ENCODE results near the gene PPM1D. TPM values are rescaled to one million over a fixed set of nuclear protein-coding genes. Genes with fewer than 3 reads are reported as not detected.
A peak's percentile ranks its signal among the peaks of the same experiment; 100 is the strongest.

Gene PPM1D
- polyA plus RNA-seq, 1 of the 3 experiments (the other 2 are of a cell fraction): 8.8 TPM

DNA sequence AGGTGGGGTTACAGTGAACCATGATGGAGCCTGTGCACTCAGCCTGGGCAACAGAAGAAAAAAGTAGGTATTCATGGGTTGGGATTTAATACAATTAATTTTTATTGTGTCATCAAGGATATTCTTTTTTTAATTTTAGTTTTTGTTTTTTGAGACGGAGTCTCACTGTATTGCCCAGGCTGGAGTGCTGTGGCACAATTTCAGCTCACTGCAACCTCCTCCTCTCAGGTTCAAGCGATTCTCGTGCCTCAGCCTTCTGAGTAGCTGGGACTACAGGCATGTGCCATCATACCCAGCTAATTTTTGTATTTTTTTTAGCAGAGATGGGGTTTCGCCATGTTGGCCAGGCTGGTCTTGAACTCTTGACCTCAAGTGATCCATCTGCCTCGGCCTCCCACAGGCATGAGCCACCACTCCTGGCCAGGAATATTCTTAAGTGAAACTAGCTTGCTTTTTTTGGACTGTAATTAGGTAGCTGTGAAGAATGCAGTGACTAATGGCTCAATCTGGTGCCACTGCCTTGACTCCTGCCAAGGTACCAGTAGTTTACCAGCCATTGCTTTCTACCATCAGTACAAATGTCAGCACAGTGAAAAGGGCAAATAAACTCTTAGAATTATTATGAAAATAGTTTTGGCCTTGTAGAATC lies 4.8 kb downstream of the PPM1D start:
- Histone ChIP-seq H3K79me2 (ENCODE audit: insufficient read depth) (peaks cover 97% of the 10 kb centered on the region), H3K36me3 (replicated peaks in 1 of 2; ENCODE audit: control insufficient read depth in 1 of 2, insufficient read depth in 2 of 2, low read length in 1 of 2) (peaks cover 0 to 4% of the 10 kb centered on the region in 2 experiments), H3K27ac (ENCODE audit: low read depth in 2 of 2, low read length in 1 of 2) (peak overlapping the region in 1 of 2 experiments; percentile 48; a peak in 2 of 4 replicates), H3K9ac (no peak overlapping the region), H4K20me1 (ENCODE audit: insufficient read depth) (peaks cover 85% of the 10 kb centered on the region), H3K4me3 (ENCODE audit: low read depth in 2 of 2, low read length in 1 of 2) (no peak overlapping the region), H3K4me2 (peak overlapping the region; percentile 90; the same call in 1 of the 2 replicates), H3K9me3 (no peaks in the 10 kb centered on the region), H3K27me3 (ENCODE audit: insufficient read depth) (no peaks in the 10 kb centered on the region), H3F3A (replicated peaks; ENCODE audit: insufficient read depth) (peaks cover 37% of the 10 kb centered on the region), H2AFZ (ENCODE audit: low read depth) (no peak overlapping the region), H3K9me2 (no peaks in the 10 kb centered on the region), H3K4me1 (ENCODE audit: control insufficient read depth in 1 of 2, insufficient read depth in 2 of 2, low read depth in 1 of 2, low read length in 1 of 2) (peaks cover 0 to 18% of the 10 kb centered on the region in 2 experiments; a peak in 3 of 4 replicates)
- ChIA-PET POLR2A (interaction anchor here (0.6 kb wide), 1 partner anchor 771 kb away, joined by 3 read pairs; no protein-coding TSS in a partner anchor), CTCF (interaction anchor here (0.9 to 8.1 kb wide), 5 partner anchors 8 to 35 kb away, joined by 3 to 68 read pairs (median 3); no protein-coding TSS in a partner anchor)
- WGBS (ENCODE audit: low lambda C conversion rate): 90% methylated on average over 5 of the region's 5 CpGs
- no peak for DNase-seq
- TF ChIP-seq TCF12 (IDR thresholded peaks at IDR 0.05): peak; percentile 38; the same call in 1 of the 2 replicates
- TF ChIP-seq NFIC (IDR thresholded peaks at IDR 0.05; ENCODE audit: borderline replicate concordance): no peak; the same call in 1 of the 2 replicates
- TF ChIP-seq RXRA (IDR thresholded peaks at IDR 0.05; ENCODE audit: borderline replicate concordance, low read depth): peak; percentile 60; the same call in 1 of the 2 replicates
- peak; percentile 42; the same call in 1 of the 2 replicates for TF ChIP-seq FOSL2 (IDR thresholded peaks at IDR 0.05; ENCODE audit: borderline replicate concordance, low read depth)
- no peak for TF ChIP-seq ELF1 (IDR thresholded peaks at IDR 0.05)
- TF ChIP-seq, protein P1, sequence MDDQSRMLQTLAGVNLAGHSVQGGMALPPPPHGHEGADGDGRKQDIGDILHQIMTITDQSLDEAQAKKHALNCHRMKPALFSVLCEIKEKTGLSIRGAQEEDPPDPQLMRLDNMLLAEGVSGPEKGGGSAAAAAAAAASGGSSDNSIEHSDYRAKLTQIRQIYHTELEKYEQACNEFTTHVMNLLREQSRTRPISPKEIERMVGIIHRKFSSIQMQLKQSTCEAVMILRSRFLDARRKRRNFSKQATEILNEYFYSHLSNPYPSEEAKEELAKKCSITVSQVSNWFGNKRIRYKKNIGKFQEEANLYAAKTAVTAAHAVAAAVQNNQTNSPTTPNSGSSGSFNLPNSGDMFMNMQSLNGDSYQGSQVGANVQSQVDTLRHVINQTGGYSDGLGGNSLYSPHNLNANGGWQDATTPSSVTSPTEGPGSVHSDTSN (IDR thresholded peaks at IDR 0.05): peak; percentile 31; the same call in 1 of the 2 replicates
- TF ChIP-seq YY1 (IDR thresholded peaks at IDR 0.05; ENCODE audit: low read depth): no peak
- 0 out of 2 replicates have a peak, but pooled peaks have one; percentile 43 for TF ChIP-seq TEAD4 (IDR thresholded peaks at IDR 0.05; ENCODE audit: borderline replicate concordance, insufficient read depth)
- TF ChIP-seq GATA2 (CRISPR knock-in tag; IDR thresholded peaks at IDR 0.05): no peak
- 0 out of 2 replicates have a peak, but pooled peaks have one; percentile 13 for TF ChIP-seq JUND (IDR thresholded peaks at IDR 0.05)
- TF ChIP-seq MEF2A (IDR thresholded peaks at IDR 0.05; ENCODE audit: borderline replicate concordance, low read depth): 0 out of 2 replicates have a peak, but pooled peaks have one; percentile 11

DNA sequence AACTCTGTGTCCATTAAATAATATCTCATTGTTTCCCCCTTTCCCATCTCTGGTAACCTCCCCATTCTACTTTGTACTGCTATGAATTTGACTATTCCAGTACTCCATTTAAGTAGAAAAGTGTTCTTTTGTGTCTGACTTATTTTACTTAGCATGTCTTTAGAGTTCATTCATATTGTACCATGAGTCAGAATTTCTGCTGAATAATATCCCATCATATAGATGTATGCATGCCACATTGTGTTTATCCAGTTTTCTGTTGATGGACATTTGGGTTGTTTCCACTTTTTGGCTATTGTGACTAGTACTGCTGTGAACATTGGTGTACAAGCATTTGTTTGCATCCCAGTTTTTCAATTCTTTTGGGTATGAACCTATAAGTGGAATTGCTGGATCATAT lies 6.0 kb downstream of the PPM1D start:
- POLR2A ChIA-PET: no interaction called here
- CTCF ChIA-PET: interaction anchor here (1.8 kb wide), 1 partner anchor 33 kb away, joined by 6 read pairs; no protein-coding TSS in a partner anchor
- peaks cover 92% of the 10 kb centered on the region for H4K20me1 ChIP-seq (ENCODE audit: insufficient read depth)

More for the DNA sequence above, 6.0 kb downstream of the PPM1D start:
- Histone ChIP-seq H3F3A (replicated peaks; ENCODE audit: insufficient read depth) (peaks cover 38% of the 10 kb centered on the region), H3K9me3 (no peaks in the 10 kb centered on the region), H3K4me2 (no peak overlapping the region), H3K27ac (ENCODE audit: low read depth in 2 of 2, low read length in 1 of 2) (no peak overlapping the region), H3K9ac (no peak overlapping the region), H3K27me3 (ENCODE audit: insufficient read depth) (no peaks in the 10 kb centered on the region), H3K4me3 (ENCODE audit: low read depth in 2 of 2, low read length in 1 of 2) (no peak overlapping the region), H3K79me2 (ENCODE audit: insufficient read depth) (peaks cover 100% of the 10 kb centered on the region), H3K9me2 (no peaks in the 10 kb centered on the region), H3K4me1 (ENCODE audit: control insufficient read depth in 1 of 2, insufficient read depth in 2 of 2, low read depth in 1 of 2, low read length in 1 of 2) (peaks cover 0 to 18% of the 10 kb centered on the region in 2 experiments; a peak in 3 of 4 replicates), H2AFZ (ENCODE audit: low read depth) (no peak overlapping the region), H3K36me3 (replicated peaks in 1 of 2; ENCODE audit: control insufficient read depth in 1 of 2, insufficient read depth in 2 of 2, low read length in 1 of 2) (peaks cover 0 to 4% of the 10 kb centered on the region in 2 experiments)
- no peak for TF ChIP-seq JUND (IDR thresholded peaks at IDR 0.05)
- no peak for TF ChIP-seq SMC3 (IDR thresholded peaks at IDR 0.05; ENCODE audit: low read depth, low read length)
- TF ChIP-seq RFX5 (IDR thresholded peaks at IDR 0.05; ENCODE audit: low read length): no peak
- TF ChIP-seq, protein P1 (IDR thresholded peaks at IDR 0.05): no peak
- TF ChIP-seq GABPA (IDR thresholded peaks at IDR 0.05; ENCODE audit: low read depth): no peak
- no peak for TF ChIP-seq YY1 (IDR thresholded peaks at IDR 0.05; ENCODE audit: low read depth)
- DNase-seq: no peak

Measured in SK-N-SH (cell line).